Prostate gland (tissue), 2 donors: Measurements from ENCODE around the gene RELL1. TPM values are rescaled to one million over a fixed set of nuclear protein-coding genes. Genes with fewer than 3 reads are reported as not detected.

Source experiments
- DNase-seq: peaks from one replicate; pipeline ENCODE4 v3.0.0-alpha.2; 2019; ENCODE audit warnings: low spot score
- H3K27ac ChIP-seq, 2 donors: fragments of 200-600 bp; sonication (generic); 2 replicates each; pipeline ENCODE4 v1.5.1; 2017 to 2019
- H3K27me3 ChIP-seq: fragments of 200-600 bp; sonication (generic); replicated peaks from 2 replicates; pipeline ENCODE4 v1.5.1; 2019; ENCODE audit not compliant: insufficient read depth
- H3K36me3 ChIP-seq, 2 donors: fragments of 200-600 bp; sonication (generic); 1 replicate in 1 of 2; 2 replicates in 1 of 2; pipeline versions ENCODE4 v1.5.1 to v1.8.1; 2017 to 2019
- H3K4me1 ChIP-seq: fragments of 200-600 bp; sonication (generic); replicated peaks from 2 replicates; pipeline ENCODE4 v1.5.1; 2019
- H3K4me3 ChIP-seq, 2 donors: fragments of 200-600 bp; sonication (generic); 2 replicates each; pipeline ENCODE4 v1.5.1; 2017 to 2019
- H3K9me3 ChIP-seq: fragments of 200-600 bp; sonication (generic); 2 replicates; pipeline ENCODE4 v1.5.1; 2017
- CTCF ChIP-seq, 4 experiments: fragments of 200-600 bp in 2 of 4; fragments of 450-650 bp in 2 of 4; sonication (generic) in 2 of 4; IDR thresholded peaks; 1 replicate in 3 of 4; 2 replicates in 1 of 4; pipeline ENCODE4 v1.5.1; 2016 to 2019; ENCODE audit warnings: antibody characterized with exemption in 4 of 4, mild to moderate bottlenecking in 2 of 4, moderate library complexity in 2 of 4
- POLR2A ChIP-seq: fragments of 450-650 bp; IDR thresholded peaks from one replicate; pipeline ENCODE4 v1.6.1; 2016; ENCODE audit warnings: antibody characterized with exemption, mild to moderate bottlenecking
- POLR2AphosphoS5 ChIP-seq: sonication (generic); formaldehyde crosslinking; IDR thresholded peaks from one replicate; pipeline ENCODE4 v1.6.1; 2017; ENCODE audit warnings: antibody characterized with exemption
- WGBS: methylation state at CpG from one replicate; pipeline ENCODE4 v1.1.5; 2018; 5-methylcytosine and 5-hydroxymethylcytosine counted together
- intact Hi-C: fragments of 100-400 bp; cut with DNase I; formaldehyde crosslinking; loops from one replicate; pipeline ENCODE4 v1.14.2; 2022
- total RNA-seq, 2 donors: library from RNA; depleted of rRNA; stranded (reverse); fragments of >200 nt; gene quantifications; one replicate each; pipeline ENCODE4 v1.1.0, GENCODE V29; 2016

RELL1 gene
- total RNA-seq, 2 donors from 2014 or later = 18.9 to 26.2 TPM

GRCh38 chr4:37689353-37690095 is 3.3 kb upstream of the RELL1 start:
- WGBS = 98% methylated on average over 1 of the region's 1 CpG

GRCh38 chr4:37687681-37688080 is 1.5 kb upstream of the RELL1 start:
- Histone ChIP-seq H3K4me1 (no peaks in the 10 kb centered on the region), H3K27me3 (no peaks in the 10 kb centered on the region), H3K36me3 (no peaks in the 10 kb centered on the region), H3K9me3 (no peaks in the 10 kb centered on the region), H3K27ac (no peak overlapping the region), H3K4me3 (no peak overlapping the region)
- no peak for TF ChIP-seq CTCF (IDR thresholded peaks at IDR 0.05)
- no peak for DNase-seq
- WGBS = 87% methylated on average over 9 of the region's 9 CpGs
- intact Hi-C loops = loop anchor here (5.0 to 10.0 kb wide), 3 partner anchors 55 to 290 kb away; no protein-coding TSS in a partner anchor

More at GRCh38 chr4:37689353-37690095, 3.3 kb upstream of the RELL1 start:
- TF ChIP-seq POLR2AphosphoS5 (no peak), CTCF (IDR thresholded peaks at IDR 0.05) (no peak), POLR2A (no peak)
- Histone ChIP-seq H3K4me1 (no peaks in the 10 kb centered on the region), H3K36me3 (no peaks in the 10 kb centered on the region), H3K27ac (no peak overlapping the region), H3K27me3 (no peaks in the 10 kb centered on the region), H3K4me3 (no peak overlapping the region), H3K9me3 (no peaks in the 10 kb centered on the region)
- intact Hi-C loops = loop anchor here (5.0 to 10.0 kb wide), 3 partner anchors 57 to 288 kb away; no protein-coding TSS in a partner anchor
- DNase-seq = no peak

GRCh38 chr4:37687194-37687562 is 1.0 kb upstream of the RELL1 start:
- H3K4me3 ChIP-seq = peak overlapping the region; percentile 89 to 93
- H3K27me3 ChIP-seq = no peaks in the 10 kb centered on the region
- WGBS = 39% methylated on average over 9 of the region's 9 CpGs
- peak overlapping the region; percentile 55 to 92 for H3K27ac ChIP-seq
- TF ChIP-seq POLR2AphosphoS5 = no peak
- TF ChIP-seq POLR2A = no peak
- TF ChIP-seq CTCF (IDR thresholded peaks at IDR 0.05) = no peak
- H3K9me3 ChIP-seq = no peaks in the 10 kb centered on the region
- DNase-seq = no peak
- no peaks in the 10 kb centered on the region for H3K36me3 ChIP-seq
- intact Hi-C loops = loop anchor here (5.0 to 10.0 kb wide), 3 partner anchors 55 to 290 kb away; no protein-coding TSS in a partner anchor
- no peaks in the 10 kb centered on the region for H3K4me1 ChIP-seq

GRCh38 chr4:37685823-37686372 is 278 bp downstream of the RELL1 start:
- H3K27me3 ChIP-seq = no peaks in the 10 kb centered on the region
- peak overlapping the region; percentile 90 to 92 for H3K27ac ChIP-seq
- under 1% methylated on average over 26 of the region's 75 CpGs for WGBS
- H3K9me3 ChIP-seq = no peaks in the 10 kb centered on the region
- peak; percentile 26 for DNase-seq
- H3K4me3 ChIP-seq = peak overlapping the region; percentile 89 to 93
- H3K4me1 ChIP-seq = no peaks in the 10 kb centered on the region
- H3K36me3 ChIP-seq = no peaks in the 10 kb centered on the region
- TF ChIP-seq POLR2AphosphoS5 (no peak), CTCF (IDR thresholded peaks at IDR 0.05) (no peak), POLR2A (peak; percentile 95)
- intact Hi-C loops = loop anchor here (5.0 to 10.0 kb wide), 3 partner anchors 54 to 291 kb away; no protein-coding TSS in a partner anchor
